ENCODE measurements around the gene C7orf25.
A peak's percentile ranks its signal among the peaks of the same experiment; 100 is the strongest.

Gene C7orf25

DNA sequence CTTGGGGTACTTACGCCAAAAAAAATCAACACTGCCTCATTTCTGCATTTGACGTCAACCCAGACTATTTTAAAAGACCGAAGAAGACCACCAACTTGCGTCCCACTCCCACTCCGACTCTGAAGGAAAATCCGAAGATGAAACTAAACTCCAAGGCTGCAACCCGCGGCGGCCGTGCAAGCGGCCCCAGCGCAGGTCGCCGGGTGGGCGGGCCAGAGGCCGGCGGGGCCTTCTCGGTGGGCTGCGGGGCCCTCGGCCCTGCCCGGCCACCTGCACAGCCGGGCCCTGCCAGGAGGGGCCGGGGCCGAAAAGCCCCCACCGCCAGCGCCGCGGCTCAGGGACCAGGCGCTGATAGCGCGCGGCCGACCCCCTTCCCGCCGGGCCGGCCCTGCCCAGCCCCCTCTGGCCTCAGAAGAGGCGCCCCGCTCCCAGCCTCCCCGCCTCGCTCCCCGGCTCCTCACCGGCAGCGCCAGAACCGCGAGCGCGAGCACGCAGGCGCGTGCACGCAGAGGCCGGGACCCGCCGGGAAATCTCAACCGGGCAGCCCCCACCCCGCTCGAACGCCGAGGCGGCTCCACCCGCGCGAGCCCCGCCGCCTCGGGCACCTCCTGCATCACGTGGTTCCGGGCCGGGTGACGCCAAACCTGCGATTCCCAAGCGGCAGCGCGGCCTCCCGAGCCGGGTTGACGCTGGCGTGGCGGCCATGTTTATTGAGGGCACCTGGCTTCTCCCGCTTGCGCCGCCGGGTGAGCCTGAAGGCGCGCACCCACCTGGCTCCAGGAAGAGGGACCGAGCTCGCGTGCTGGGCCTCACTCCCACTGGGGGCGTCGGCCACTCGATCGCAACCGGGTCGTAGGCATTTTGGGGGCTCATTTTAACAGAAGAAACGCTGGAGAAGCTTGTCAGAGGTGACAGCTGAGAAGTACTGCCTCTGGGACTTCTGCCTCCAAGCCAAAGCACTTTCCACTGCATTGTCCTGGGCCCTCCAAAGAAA lies at the start of gene C7orf25:
Gene C7orf25, minus strand, starts transcription at position 617 of the 994 bp plus-strand sequence. CDS start 1,170 bp downstream, outside the sequence.
- DNase-seq = peak; percentile 98

DNA sequence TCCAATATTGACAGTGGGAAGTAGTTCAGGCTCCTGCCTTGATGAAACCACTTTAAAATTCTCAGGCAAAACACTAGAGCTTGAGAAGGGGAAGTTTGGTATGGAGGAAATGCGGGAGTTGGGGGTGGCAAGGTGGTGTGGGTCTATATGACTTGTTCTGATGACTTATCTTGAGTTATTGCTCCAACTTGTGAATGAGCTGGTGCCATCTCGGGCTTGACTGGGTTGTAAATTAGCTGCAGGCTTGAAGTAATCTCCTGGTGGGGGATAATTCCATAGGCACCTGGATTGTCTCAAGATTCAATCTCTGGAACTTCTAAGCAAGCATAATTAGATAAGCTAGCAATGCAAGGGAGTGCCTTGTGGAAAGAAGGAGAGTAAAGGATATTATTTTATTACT lies 49.3 kb upstream of the C7orf25 start:
- DNase-seq = no peak

DNA sequence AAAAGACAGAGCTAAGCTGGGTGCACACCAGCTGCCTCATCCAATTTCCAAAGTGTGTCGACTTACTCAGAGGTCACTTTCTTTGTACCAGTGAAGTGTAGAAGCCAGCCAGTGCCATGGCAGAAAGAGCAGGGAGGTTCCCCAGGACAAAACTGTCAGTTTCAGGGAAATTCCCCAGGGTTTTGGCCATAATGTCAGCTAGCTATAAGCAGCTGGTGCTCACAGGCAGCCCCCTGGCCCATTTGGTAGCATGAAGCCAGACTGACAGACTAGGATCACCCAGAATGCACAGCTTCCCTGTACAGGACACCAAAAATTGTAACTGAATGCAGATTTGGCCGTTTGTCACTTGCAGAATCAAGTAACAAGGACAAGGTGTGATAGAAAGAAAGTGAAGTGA lies 48.9 kb upstream of the C7orf25 start:
- DNase-seq = no peak

DNA sequence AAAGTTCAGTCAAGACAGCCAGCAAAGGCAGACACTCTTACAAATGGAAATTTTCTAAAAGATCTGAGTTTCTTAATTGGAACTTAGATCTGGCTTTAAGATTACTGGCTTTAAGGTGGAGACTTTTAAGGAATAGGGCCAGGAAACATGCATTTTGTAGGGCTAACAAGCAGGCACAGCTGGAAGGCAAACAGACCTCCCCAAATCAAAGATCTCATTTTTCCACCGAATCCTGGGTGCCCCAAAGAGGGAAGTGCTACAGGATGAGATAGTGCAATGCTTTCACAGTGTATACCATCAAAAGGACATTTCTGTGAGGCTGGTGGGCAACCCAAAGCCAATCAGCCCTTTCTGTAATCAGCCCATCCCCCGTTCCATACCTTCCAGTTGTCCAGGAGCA lies 47.7 kb upstream of the C7orf25 start:
- DNase-seq = no peak

GRCh38 chr7:42956062-42956461 lies 44.2 kb upstream of the C7orf25 start:
- no peak for DNase-seq

- DNase-seq = no peak
Measured at GRCh38 chr7:42953994-42954393, 42.1 kb upstream of the C7orf25 start.

DNA sequence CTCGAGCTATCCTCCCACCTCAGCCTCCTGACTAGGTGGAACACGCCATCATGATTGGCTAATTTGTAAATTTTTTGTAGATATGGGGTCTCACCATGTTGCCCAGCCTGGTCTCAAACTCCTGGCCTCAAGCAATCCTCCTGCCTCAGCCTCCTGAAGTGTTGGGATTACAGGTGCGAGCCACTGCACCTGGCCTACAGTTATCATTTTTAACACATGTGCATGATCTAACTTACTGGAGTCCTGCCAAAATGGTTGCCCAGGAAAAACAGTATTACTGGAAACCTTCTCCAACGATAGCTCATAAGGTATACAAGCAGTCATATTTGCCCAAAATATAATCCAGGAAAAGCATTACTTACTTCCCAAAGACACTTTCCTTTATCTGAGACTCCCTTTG lies 40.5 kb upstream of the C7orf25 start:
- no peak for DNase-seq

DNA sequence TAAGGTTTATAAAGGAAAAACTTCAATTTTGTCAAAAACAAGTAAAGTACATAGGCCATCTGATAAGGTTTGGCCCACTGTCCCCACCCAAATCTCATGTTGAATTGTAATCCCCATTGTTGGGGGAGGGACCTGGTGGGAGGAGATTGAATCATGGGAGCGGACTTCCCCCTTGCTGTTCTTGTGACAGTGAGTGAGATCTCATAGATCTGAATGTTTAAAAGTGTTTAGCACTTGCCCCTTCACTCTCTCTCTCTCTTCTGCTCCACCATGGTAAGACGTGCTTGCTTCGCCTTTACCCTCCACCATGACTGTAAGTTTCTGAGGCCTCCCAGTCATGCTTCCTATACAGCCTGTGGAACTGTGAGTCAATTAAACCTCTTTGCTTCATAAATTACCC lies 38.5 kb upstream of the C7orf25 start:
- DNase-seq = no peak

DNA sequence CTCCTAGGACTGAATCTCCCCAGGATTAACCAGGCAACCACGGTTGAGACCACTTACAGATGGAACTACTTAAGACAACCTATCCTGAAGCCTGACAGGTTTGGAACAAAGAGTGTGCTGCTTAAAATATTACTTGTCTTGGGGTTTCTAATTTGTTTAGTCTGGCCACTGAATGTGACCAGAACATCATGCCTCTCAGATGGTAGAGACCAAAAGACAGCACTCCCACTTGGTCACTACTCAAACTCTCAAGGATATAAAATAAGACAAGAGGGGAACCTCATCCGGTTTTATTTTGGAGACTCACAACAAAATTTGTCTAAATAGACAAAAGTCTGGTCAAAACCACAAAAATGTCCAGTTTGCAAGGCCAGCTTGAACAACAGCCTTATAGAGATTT lies 35.7 kb upstream of the C7orf25 start:
- no peak for DNase-seq

GRCh38 chr7:42946627-42946950 lies 34.7 kb upstream of the C7orf25 start:
- no peak for DNase-seq

GRCh38 chr7:42945821-42946626 lies 34.2 kb upstream of the C7orf25 start:
- no peak for DNase-seq

- DNase-seq = peak; percentile 88
Measured at GRCh38 chr7:42940985-42941847, 29.3 kb upstream of the C7orf25 start.

DNA sequence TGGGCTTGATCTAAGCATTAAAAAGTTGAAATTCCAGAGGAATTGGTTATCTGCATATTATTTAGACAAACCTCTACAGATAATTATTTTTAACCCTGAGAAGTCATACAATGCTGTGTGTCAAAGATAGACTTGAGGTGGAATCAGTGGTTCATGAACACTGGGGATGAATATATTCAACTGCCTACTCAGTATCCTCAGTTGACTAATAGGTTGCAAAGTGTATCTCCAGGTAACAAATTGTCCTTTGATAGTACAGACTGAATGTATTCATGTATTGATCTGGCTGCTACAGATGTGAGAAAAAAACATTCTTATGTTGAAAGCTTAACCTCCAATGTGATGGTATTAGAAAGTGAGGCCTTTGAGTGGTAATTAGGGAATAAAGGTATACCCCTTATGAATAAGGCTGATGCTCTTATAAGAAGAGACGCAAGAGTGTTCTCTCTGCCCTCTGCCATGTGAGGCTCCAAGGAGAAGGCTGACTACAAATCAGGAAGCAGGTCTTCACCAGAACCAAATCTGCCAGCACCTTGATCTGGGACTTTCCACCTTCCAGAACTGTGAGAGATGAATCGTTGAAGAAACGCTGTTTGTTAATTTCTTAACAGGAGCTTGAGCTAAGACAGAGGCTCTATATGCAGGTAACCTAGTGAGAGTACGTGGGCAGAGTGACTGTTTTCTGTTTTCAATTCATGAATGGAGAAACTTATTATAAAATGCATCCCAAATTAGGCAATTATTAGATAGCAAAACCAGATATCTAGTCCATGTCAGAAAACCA lies 27.8 kb upstream of the C7orf25 start:
- no peak for DNase-seq

DNA sequence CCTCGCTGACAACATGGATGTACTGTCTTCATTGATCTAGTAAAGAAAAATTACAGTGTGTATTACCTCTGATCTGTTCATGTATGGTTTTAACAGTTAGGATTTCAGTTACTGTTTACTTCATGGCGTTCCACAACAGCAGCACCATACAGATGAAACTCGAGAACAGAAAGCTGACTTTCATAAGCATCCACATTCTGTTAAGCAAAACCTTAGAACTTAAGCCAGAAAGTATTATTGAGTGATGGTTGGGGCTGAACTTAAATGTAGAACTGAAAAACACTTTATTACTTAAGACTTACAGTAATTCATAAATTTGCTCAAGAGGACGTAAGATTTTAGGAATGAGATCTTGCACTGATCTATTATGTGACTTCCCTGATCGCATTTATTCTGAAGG lies 24.0 kb upstream of the C7orf25 start:
- DNase-seq = no peak

GRCh38 chr7:42934291-42934690 lies 22.4 kb upstream of the C7orf25 start:
- no peak for DNase-seq

DNA sequence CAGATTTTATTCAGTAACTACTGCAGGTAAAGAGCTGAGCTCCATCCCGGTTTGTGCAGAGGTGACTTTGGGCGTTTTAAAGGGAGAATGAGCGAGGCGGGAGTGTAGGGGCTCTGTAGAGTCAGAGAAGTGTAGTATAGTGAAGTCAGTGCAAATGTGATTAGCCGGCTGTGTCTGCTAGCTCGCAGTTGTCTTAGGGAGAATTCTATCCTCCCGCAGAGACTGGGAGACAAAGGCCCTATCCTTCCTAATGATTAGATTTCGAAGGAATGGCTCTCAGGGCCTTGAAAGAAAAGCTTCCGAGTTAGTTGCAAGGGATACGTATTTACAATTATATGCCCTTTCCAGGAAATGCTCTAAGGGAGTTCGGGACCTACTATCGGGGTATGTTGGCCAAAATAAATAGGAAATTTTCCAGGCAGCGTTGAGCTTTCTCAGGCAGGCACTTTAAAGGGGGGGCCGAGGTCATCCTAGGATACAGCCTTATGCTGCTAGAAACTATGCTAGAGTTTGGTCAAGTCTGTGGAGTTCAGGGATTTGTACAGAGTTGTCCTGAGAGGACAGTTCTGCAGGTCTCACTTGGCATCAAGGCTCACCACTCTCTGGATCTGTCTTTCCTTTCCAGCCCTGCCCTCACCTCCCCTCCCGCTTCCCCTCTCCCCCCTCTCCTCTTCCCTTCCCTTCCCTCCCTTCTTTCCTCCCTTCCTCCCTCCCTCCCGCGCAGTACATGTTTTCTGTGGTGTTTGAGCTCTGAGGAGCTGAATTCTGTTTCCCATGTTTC lies 21.1 kb upstream of the C7orf25 start:
- DNase-seq = peak; percentile 41

DNA sequence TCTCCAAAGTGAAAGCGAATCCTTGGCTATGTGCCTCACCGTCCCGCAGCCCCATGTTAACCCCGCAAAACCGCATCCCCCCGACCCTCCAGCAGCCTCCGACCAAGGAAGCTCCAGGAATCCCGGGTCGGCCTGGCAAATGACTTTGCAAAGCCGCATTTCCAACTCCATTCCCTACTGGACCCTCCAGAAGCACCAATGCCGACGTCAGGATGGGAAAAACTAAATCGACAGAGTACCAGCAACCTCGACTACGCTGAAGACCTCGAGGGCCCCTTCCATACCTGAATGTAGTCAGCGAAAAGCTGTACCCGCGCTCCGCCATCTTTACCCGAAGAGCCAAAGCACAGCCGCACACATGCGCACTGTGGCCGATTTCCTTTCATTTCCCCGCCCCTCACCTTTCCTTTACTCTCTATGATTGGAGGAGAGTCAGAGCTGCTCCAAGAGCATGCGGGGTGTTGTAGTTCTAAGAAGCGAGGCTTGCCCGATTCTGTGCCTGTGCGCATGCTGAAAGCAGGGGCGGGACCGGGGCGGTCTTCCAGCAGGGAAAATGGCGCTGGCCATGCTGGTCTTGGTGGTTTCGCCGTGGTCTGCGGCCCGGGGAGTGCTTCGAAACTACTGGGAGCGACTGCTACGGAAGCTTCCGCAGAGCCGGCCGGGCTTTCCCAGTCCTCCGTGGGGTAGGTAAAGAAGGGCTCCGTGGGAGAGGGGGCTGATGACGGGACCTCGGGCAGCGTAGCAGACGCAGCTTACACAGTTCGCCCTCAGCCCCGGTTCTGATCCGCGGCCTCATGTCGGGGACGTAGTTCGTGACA lies 20.2 kb upstream of the C7orf25 start, which contains the start of the genes MRPL32 and PSMA2:
Gene MRPL32, plus strand, starts transcription at position 543 of the 818 bp plus-strand sequence. Its CDS starts 11 bp downstream, at position 554.
Gene PSMA2, minus strand, starts transcription at position 341 of the 818 bp plus-strand sequence. Its CDS starts 16 bp downstream, at position 325.
- DNase-seq = peak; percentile 99

DNA sequence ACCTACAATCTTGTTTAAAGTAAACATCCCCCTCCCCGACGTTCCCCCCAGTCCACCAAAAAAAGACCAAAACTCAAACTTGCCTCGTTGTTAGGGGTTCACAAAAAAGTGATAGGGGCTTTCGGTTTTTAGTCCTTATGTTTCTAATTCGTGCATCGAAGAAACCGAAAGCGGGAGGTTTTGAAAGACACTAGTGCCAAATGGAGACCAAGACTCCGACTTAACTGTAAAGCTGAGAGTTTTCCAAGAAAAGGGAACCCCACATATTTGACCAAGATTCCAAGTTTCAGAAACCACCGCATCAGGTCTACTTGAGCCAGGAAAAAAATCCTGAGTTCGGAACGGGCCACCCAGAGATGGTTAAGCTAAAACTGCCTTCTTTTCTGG lies 19.6 kb upstream of the C7orf25 start:
- DNase-seq = peak; percentile 40

GRCh38 chr7:42930889-42931288 lies 19.0 kb upstream of the C7orf25 start:
- DNase-seq = no peak

DNA sequence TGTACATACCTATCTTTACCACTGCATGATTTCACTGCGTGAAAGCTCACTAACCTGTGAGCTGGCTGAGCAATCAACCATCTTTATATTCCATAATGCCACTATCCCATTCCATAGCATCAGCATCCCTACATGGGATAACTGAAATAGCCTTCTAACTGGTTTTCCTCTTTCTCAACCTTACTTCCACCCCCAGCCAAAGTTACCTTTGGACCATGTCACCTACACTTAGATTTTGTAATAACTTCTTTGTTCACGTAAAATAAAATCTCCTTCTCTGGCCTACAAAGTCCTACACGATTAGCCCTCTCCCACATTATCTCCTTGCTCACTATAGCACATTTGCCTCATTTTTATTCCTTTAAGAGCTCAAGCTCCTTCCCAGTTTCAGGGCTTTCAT lies 17.6 kb upstream of the C7orf25 start:
- DNase-seq = no peak

Data from DMS53 (cell line).